GM19351 (cell line): ENCODE measurements around the gene RAMP1.

ENCODE experiments used
- ATAC-seq: cut with Tn5 transposase; IDR thresholded peaks from one replicate; pipeline ENCODE4 v1.9.1; 2021; ENCODE audit warnings: mild to moderate bottlenecking, moderate library complexity; ENCODE audit not compliant: unreplicated experiment

RAMP1 gene

DNA sequence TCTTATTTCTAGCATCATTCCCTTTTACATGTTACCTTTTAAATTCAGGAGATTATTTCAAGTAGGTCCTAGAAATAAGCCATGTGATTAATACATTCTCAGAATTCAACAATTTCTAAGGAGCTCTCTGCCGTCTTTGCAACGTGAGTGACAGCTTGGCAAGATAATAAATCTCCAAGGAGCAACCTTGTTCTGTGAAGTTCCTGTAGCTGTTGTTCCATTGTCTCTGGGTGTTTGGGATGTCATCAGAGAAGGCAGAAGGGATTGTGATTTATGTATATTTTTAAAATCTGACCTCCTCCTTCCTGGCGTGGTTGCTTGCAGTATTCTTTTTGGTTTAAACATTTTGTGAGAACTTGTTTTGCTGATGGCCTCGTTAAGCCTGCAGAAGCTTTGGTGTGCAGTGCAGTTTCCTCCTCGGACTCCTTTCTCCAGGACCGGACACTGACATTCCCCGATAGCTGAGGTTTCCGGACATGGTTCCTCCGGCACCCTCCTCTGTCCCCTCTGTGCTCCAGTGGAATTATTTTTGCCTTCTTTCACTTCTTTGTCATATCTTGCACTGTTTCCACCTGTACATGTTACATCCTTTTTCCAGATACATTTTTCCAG, 33.7 kb downstream of the RAMP1 start:
- ATAC-seq = no peak

DNA sequence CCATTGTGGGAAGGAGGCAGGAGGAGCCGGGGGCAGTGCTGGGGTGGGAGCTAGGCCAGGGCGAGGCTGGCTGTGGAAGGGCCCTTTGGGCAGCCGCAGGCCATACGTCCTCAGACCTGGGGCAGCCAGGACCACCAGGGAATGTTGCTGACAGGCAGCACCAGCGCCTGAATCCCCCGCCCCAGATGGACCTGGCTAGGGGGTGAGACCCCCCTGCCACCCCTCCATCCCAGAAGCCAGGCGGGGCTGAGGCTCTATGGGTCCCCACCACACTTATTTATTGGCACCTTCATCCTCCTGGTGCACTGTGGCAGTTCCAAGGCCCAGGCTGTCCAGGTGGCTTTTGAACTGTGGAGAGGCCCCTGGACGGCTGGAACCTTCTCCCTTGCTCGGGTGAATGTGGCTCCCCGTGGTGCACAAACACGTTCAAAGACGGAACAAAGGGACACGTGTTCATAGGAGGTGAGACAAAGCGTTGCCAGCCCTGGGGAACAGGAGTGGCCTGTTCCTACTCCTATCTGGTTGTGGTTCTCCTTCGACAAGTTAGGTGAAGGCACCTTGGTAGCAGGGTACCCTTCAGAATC, 35.1 kb downstream of the RAMP1 start:
- ATAC-seq = no peak

DNA sequence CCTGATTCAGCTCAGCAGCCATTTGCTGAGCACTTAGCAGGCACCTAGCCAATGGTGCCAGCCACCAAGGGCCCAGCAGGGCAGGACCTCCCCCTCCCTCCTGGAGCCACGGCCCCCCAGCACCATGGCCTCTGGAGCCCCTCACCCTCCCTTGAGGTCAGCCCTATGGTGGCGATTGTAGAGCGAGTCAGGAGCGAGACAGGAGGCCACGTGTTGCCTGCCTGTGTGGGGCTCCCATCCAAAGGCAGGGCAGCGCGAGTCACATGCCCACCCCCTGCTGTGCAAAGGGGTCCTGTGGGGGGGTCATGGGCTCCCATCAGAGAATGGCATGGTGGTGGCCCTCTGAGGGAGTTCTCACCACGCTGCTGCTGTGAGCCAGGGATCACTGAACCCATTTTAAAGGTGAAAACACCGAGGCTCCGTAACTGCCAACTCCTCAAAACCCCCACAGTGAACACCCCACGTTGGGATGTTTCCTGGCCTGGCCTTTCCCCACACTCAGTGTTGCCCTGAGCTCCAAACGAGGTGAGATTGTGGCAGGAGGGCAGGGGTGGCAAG, 35.6 kb downstream of the RAMP1 start:
- ATAC-seq = no peak

DNA sequence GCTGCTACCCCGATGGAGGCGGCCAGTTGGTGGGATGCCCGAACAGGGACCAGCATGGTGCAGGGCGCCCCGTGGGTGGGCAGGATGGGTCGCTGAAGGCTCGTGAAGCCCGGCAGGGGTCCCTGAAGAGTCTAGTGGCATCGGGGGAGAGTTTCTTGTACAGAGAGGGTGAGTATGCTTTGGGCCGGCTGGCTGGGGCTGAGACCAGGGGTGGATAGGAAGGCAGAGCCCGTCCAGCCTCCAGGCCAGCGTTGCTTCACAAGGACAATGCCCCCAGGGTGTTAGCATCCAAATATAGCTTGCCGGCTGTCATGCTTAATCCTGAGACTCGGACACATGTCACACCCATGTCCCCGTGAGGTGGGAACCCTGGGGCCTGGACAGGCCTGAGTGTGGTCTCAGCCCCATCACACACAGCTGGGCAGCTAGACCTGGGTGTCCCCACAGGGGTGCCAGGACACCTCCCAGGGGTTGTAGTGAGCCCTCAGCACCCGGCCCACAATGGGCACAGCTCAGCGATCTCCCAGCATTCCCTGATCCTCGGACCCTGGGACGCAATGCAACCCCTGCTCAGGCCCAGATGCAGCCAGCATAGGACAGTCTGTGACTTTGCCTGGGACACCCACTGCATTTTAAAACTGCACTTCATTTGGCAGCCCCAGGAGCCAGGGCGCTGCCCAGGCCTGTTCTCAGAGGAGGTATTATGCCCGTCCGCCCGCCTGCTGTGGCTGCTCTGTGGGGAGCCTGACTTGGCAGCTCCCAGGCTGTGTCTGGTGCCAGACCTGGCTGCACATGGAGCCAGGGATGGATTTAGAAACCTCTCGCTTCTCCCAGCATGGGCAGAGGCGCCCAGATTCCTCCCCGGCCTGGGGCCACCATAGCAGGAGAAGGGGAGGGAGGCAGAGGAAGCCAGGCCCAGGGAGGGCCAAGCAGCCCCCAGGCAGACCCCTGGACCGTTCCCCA, 36.4 kb downstream of the RAMP1 start:
- no peak for ATAC-seq

DNA sequence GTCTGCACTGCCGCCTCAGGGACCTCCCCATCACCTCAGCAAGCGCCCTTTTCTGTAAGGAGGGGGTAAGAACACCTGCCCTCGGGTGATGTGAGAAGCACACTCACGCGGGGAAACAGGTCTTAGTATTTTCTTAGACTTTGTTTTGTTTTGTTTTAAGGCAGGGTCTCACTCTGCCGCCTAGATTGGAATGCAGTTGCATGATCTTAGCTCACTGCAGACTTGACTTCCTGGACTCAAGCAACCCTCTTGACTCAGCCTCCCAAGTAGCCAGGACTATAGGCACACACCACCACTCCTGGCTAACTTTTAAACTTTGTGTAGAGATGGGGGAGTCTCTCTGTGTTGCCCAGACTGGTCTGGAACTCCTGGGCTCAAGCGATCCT, 37.1 kb downstream of the RAMP1 start:
- no peak for ATAC-seq

DNA sequence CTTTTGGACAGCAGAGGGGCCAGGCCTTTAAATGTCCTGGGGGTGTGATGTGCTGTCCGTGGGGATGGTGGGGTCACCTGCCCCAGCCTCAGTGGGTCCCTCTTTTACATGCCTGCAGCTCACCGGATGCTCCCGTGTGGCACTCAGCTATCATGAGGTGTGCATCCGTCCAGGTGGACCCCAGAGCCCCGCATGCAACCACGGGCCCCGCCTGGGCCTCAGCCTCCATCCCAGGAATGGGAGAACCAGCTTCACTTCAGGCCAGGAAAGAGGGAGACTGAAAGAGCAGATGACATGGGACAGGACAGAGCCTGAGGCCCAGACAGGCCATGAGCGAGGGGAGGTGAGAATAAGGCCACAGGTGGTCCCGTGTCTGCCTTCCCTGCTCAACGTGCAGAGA, 37.5 kb downstream of the RAMP1 start:
- ATAC-seq = no peak

DNA sequence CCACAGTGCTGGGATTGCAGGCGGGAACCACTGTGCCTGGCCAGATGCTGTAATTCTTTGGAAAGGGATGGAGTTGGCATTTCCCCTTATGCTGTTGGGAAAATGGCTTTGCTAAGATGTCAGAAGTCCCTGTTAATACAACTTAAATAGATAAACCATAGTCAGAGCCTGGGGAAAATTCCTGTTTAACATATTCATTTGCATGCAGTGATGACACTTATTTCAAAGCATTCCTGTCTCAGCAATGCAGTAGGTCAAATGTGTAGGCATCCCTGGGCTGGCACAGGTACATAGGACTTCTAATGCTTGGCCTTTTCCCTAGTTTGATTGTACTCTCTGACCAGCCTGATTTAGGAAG, 38.6 kb downstream of the RAMP1 start:
- no peak for ATAC-seq

DNA sequence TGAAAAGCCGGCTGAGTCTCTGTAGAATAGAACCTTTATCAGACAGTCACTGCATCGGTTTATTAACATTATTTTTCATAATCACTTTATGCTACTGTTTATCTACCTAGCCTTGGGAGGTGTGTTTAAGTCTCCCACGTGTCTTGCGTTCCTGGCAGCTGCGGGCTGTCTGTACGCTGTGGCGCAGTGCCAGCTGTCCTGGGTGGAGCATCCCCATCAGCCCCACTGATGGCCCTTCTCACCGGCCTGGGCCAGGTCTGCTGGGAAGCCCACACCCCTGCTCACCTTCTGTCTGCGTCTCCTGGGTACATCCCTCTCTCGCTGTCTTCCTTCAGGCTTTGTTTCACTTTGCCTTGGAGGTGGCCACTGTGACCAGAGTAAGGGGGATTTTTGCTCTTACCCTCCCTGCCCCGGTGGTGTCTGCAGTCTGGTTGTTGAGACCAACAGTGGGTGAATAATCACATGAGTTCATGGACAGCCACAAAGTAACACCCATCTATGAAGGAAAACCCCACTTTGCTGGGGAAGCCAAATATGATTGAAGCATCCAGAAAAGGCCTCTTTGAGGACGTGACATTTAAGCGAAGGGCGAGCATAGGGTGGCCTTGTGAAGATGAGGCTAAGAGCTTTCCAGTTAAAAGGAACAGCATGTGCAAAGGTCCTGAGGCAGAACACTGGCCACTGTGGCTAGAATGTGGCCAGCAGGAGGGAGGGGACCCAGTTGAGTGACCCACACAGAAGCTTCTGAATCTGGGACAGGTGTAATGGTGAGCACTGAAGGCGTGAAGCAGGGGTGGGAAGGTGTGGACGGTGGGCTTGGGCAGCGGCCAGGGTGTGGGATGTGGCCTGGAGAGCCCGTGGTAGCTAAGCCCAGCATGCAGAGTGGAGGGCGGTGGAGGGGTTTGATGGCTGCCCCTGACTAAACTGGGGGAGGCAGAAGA, 41.7 kb downstream of the RAMP1 start:
- no peak for ATAC-seq

DNA sequence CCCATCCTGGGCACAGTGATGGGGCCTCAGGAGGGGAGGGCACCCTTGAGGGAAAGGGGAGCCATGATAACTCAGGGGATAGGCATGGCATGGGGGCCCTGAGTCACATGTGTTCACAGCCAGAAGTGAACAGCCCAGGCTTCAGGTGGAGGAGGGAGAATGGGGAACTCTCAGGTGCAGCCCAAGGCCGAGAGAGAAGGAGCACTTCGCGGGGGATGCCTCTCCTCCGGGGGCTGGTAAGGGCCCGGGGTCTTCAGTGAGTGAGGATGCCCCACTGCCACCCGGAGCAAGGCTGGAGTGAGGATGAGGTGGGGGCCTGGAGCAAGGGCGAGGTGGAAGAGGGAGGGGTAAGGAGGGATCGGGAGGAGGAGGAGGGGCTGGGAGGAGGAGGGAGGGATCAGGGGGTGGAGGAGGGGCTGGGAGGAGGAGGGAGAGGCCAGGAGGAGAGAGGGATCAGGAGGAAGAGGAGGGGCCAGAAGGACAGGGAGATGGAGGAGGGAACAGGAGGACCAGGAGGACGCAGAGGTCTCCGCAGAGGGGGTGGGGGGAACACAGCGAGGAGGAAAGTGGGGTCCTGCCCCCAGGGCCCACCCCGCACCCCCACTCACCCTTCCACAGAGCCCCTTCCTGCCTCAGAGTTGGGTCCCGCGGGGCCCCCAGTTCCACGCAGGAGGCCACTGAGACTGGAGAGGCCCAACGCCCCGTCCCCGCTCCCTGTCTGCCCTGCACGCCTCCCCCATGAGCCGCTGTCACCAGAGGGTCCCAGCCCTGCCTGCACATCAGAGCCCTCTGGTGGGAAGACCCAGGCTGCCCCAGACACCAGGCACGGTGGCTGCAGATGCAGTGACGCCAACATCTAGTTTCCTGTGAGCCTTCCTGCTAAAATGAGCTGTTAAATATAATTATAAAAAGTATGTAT, 42.8 kb downstream of the RAMP1 start:
- ATAC-seq = no peak

DNA sequence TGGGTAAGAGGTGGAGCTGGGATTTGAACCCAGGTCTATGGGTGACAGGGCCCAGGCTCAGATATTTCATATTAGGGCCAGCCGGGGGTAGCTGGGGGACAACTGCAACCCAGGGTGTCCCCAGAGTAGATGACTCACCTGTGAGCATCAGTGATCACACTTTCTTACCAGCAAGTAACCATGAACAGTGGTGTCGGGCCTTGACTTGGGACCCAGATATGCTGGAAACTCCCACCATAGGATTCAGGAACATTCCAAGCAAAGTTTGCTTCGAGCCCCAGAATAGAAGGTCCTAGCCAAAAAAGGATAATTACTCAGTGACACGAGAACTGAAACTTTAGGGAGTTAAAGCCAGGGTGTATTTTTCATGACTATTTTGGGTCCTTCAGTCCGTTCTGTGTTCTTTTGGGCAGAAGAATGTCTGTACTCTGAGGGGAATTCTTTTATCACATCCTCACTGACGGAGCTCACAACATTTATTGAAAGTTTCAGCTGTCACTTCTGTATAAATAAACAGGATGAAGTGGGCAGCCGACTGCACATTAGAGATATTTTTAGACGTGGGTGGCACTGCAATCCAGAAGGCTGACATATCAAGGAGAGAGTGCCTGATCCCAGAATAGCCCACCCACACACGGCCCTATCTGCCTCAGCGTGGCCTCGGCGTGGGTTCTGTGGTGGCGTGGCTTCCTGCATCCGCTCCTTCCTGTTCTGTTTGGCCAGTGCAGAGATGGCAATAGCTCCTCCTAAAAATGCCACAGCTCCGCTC, 45.6 kb downstream of the RAMP1 start:
- no peak for ATAC-seq

DNA sequence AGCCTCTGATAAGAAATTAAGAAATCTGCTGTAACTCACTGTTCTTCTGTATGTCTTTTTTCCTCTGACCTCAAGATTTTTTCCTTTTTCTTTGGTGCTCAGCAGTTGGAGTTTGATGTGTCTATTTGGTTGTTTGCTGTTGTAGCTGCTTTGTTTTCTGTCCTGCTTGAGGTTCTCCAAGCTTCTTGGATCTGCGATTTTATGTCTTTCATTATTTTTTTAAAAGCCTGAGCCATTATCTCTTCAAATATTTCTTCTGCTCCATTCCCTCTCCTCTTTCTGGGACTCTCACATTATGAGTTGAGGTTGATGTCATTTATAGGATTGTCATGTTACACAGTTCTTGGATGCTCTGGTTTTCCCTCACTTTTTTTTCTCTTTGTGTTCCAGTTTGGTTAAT, 47.7 kb downstream of the RAMP1 start:
- ATAC-seq = no peak

DNA sequence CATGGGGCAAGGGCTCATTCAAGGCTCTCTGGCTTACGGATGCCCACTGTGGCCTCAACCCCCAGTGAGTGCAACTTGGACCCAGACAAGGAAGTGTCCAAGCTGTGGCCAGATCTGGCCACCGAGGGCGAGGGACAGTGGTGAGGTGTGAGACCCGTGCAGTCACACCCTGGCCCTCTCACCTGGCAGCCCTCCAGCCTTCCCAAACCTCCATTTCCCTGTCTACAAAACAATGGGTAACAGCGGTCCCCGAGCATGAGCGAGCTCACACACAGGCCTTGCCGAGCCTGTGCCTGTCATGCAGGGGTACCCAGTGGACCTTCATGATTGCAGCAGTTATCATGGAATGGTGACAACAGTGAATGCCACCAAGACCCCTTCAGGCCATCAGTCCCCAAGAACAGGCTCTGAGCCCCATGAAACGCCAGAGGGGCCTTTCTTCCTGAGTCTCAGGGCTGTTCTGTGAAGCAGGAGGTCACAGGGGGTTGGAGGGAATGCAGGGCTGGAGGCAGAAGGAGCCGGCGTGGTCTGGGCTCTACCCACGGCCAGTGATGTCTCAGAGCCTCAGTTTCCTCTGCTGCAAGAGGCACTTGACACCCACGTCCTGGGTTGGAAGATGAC, 49.8 kb downstream of the RAMP1 start:
- ATAC-seq = no peak

DNA sequence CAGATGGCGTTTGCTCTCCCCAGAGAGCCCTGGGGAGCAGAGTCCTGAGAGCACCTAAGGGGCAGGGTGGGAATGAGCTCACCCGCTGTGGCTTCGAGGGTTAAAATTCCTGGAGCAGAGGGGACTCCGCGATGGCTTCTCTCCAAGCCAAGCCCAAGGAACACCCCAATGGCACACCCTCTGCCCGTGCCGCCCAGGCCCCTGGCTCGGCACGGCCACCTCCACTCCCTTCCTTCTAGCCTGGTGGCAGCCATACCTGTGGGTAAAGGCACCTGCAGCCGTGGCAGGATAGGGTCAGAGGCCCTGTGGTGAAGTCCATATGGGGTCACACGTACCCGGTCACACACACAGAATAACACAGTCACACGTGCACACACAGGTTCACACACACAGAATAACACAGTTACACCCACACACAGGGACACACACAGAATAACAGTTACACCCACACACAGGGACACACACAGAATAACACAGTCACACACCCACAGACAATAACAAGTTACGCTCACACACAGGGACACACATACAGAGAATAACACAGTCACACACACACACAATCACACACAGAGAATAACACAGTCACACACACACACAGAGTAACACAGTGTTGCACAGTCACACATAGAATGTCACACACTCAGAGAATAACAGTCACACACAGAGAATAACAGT, 50.5 kb downstream of the RAMP1 start:
- no peak for ATAC-seq

DNA sequence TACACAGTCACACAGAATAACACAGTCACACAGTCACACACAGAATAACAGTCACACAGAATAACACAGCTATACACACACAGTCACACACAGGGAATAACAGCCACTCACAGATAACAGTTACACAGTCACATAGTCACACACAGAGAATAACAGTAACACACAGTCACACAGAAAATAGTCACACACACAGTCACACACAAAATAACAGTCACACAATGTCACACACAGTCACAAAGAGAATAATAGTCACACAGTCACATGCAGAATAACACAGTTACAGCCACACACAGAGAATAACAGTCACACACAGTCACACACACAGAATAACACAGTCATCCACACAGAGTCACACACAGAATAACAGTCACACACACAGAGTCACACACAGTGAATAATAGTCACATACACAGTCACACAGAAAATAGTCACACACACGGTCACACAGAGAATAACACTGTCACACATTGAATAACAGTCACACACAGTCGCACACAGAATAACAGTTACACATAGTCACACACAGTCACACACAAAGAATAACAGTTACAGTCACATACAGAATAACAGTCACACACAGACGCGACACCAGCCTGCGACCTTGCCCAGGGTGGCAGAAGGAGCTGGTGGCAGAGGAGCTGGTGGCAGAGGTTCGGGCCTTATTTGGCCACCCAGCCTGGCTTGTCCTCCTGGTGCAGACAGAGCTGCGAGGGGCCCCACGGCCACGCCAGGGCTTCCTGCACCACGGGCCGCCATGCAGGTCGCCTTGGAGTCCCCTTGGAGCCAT, 51.3 kb downstream of the RAMP1 start:
- ATAC-seq = no peak

DNA sequence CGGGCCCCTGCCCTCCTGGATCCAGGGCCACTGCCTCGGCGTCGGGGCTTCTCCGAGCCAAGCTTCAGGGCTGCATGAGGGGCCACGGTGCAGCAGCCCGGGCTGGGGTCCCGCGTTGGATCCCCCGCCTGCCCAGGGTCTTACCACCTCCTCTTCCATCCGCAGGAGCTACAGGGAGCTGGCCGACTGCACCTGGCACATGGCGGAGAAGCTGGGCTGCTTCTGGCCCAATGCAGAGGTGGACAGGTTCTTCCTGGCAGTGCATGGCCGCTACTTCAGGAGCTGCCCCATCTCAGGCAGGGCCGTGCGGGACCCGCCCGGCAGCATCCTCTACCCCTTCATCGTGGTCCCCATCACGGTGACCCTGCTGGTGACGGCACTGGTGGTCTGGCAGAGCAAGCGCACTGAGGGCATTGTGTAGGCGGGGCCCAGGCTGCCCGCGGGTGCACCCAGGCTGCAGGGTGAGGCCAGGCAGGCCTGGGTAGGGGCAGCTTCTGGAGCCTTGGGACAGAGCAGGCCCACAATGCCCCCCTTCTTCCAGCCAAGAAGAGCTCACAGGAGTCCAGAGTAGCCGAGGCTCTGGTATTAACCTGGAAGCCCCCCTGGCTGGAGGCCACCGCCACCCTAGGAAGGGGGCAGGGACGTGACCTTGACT, 52.1 kb downstream of the RAMP1 start:
- ATAC-seq = no peak

DNA sequence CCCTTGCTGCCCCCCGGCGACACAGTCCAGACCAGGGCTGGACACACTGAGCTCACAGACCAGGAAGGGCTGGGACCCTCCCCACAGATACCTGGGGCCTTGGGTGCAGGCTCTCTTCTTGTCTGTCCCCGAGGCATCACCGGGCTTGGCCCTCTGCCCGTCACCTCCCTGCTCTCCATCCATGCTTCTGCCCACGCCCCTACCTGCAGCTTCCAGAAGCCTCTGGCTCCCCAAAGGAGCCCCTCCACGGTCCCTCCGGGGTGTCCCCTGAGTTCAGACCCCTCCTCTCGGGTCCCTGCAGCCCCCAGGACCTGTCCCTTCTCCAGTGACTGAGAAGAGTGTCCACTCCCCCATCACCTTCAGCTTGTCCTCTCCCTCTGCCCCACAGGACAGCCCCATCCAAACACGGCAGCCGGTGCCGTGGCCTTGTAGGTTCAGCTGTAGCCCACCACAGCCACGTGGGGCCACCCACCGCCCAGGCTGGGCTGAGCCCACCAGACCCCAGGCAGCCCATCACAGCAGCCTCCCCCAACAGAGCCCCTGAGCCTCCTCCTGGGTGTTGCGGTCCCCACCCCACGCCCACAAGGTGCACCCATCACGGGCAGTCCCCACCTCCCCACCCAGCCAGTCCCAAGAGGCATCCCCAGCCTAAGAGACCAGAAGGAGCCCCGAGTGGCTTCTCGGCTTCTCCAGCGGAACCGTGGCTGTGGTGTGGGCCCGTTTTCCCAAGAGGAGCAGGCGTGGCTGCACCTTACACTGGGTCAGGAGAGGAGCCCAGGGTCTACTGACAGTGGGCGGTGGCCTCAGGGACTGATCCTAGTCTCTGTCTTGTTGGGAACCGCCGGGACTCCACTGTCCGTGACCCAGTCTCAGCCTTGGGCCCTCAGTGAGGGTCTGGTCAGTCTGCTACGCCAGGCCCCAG, 53.1 kb downstream of the RAMP1 start:
- no peak for ATAC-seq
